HG03135 (cell line): ENCODE results near the gene LRRC8A.
"Not testable (repeated sequence)": the region's sequence is repeated elsewhere in the genome, so short reads cannot be mapped to it uniquely, and the experiment has no call there.

Source experiments
- ATAC-seq: cut with Tn5 transposase; IDR thresholded peaks from one replicate; pipeline ENCODE4 v1.9.1; 2021; ENCODE audit warnings: mild to moderate bottlenecking, moderate library complexity; ENCODE audit not compliant: unreplicated experiment

The LRRC8A gene

DNA sequence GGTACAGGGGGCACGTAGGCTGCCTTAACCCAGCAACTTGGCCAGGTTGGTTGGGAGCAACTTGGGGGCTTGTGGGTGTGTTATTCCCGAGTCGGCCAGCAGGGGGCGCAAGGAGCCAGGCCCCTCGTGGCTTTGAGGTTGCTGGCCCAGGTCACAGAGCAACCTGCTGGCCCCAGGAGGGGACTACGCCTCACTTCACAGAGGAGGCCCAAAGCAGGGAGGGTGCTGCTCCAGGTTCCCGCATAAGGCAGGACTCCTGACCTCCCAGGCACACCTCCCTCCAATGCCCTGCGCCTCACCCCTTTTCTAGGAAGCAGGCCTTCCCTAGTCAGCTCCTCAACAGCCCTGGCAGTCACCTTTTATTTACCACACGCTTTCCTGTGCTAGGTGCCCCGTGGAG is 18.3 kb upstream of the LRRC8A start:
- peak; percentile 60 for ATAC-seq

- ATAC-seq: no peak
These were observed 11.6 kb upstream of the LRRC8A start for GRCh38 chr9:128870128-128870940.

- ATAC-seq: not testable (repeated sequence)
These were observed 11.0 kb upstream of the LRRC8A start for GRCh38 chr9:128870941-128871265.

DNA sequence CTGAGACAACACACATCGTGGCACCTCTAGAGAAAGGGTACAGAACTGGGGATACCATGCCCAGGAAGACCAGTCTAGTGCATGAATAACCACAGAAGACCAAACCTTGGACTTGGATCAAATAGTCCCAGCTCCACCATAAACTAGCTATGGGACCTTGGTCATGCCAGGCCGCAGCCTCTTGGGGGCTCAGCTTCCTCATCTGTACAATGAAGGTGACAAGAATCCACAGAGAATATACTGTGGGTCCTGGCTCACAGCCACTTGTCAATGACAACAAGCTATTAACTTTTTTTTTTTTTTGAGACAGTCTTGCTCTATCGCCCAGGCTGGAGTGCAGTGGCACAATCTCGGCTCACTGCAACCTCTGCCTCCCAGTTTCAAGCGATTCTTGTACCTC is 4.1 kb upstream of the LRRC8A start:
- ATAC-seq: no peak

DNA sequence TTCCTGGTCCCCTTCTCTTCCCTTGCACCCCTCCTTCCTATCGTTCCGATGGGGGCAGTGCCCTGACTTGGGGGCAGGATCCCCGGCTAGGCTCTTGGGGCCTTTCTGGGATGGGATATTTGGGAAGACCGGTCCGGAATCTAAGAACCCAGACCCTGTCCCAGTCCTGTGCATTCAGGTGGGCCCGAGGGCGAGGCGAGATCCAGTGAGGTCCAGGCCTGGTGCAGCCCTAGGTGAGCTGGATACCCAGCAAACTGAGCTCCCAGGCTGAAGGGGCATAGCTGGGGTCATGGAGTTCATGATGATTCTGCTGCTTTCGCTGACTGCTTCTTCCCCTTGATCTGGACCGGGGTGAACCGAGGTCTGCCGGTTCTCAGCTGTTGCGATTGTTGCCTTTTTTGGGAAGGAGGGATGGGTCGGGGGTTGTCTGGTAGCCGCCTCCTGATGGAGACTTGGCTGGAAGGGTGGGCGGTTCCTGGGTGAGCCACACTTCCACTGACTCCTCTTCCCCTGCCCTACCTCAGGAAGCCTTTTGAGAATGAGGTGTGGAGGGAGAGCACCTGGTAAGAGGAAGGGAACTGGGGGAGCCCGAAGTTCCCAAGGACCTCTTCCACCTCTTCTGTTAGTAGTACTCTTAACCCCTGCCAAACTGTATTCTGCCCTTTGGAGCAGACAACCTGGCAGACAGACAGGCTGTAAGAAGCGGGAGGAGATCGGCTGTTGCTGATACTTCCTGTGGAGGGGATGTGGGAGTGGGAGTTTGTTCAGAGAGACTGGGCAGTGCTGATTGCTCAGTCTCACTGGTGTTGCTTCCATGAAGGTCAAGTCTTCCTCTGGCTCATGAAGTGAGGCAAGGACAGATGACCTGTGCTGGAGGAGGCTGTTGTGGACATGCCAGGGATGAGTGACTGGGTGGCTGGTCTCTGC is 1.0 kb downstream of the LRRC8A start:
- no peak for ATAC-seq

DNA sequence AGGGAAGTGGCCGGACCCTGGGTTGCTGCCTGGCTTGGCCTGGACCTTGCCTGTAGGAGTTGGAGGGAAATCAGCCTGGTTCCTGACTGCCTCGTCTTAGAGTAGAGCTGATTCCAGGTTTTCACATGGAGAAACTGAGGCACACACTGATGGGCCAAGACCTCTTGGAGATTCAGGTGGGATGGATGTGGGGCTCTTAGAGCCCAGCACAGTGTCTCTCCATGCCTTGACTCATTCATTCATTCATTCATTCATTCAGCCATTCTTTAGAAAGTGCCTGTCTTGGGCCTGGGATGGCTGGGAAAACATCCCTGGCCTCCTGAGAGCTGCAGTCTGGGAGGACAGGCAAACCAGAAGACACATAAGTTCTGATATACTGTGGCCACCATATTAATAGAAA is 2.2 kb downstream of the LRRC8A start:
- no peak for ATAC-seq

- ATAC-seq: no peak
These were observed 3.4 kb downstream of the LRRC8A start for GRCh38 chr9:128885376-128885775.

DNA sequence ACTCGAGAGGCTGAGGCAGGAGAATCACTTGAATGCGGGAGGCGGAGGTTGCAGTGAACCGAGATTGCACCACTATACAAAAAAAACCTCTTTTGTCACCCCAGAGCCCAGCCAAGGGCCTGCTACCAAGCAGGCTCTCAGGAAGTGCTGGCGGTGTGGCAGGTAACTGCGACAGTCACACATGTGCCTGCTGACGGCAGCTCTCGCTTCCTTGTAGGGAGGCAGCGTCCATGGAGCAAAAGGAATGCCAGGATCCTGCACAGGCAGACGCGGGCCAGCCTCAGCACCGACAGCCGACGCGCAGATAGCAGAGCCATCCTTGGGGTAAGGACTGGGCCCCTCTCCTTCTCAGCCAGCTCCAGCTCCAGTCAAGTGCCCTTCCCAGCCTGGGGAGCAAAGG is 3.9 kb downstream of the LRRC8A start:
- no peak for ATAC-seq

GRCh38 chr9:128886211-128886891 is 4.4 kb downstream of the LRRC8A start:
- no peak for ATAC-seq

DNA sequence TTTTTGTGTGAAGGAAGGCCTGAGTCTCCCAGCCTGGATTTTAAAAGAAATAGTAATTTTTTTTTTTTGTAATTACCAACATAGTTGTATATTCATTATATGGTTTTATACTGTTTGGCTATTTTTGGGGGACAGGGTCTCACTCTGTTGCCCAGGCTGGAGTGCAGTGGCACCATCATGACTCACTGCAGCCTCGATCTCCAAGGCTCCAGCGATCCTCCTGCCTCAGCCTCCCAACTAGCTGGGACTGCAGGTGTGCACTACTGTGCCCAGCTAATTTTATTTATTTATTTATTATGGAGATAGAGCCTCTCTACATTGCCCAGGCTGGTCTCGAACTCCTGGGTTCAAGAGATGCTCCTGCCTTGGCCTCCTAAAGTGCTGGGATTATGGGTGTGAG is 5.1 kb downstream of the LRRC8A start:
- no peak for ATAC-seq

DNA sequence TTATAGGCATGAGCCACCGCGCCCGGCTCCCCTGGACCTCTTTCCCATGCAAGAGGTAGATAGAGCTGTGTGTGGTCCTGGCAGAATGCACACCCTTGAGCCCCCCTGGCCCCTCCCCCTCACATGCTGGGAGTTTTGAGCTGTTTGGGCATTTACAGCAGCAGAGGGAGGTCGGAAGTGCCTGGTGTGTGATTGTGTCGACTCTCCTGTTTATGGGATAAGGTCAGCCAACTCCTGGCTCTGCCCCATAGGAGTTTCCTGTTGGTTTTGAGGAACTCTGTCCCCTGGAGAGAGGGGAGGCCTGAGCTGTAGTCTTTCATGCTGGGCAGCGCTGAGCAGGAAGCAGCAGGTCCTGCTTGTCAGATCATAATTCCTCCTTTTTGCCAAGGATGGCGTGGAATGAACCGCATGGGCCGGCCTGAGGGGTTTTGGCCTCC is 6.0 kb downstream of the LRRC8A start:
- no peak for ATAC-seq

GRCh38 chr9:128891321-128892220 is 9.6 kb downstream of the LRRC8A start:
- no peak for ATAC-seq

GRCh38 chr9:128892221-128892921 is 10.4 kb downstream of the LRRC8A start:
- ATAC-seq: no peak

GRCh38 chr9:128893354-128893753 is 11.4 kb downstream of the LRRC8A start:
- ATAC-seq: no peak

DNA sequence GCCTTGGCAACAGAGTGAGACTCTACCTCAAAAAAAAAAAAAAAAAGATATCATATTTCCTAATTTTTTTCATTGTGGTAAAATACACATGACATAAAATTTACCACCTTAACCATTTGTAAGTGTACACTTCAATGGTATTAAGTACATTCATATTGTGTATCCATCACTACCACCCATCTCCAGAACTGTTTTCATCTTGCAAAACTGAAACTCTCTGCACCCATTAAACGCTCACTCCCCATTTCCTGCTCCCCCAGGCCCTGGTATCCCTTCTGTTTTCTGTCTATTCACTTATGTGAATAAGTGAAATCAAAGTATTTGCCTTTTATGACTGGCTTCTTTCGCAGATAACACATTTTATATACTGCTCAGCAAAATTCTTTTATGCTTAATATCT is 12.8 kb downstream of the LRRC8A start:
- no peak for ATAC-seq

GRCh38 chr9:128895556-128895955 is 13.6 kb downstream of the LRRC8A start:
- no peak for ATAC-seq

GRCh38 chr9:128898382-128898781 is 16.4 kb downstream of the LRRC8A start:
- ATAC-seq: no peak

- ATAC-seq: no peak
These were observed 17.1 kb downstream of the LRRC8A start for GRCh38 chr9:128898845-128899565.
